PC-3 (cell line): ENCODE measurements around the gene PDHX.
"Not testable (repeated sequence)": the region's sequence is repeated elsewhere in the genome, so short reads cannot be mapped to it uniquely, and the experiment has no call there.

ENCODE experiments used
- EZH2 ChIP-seq: fragments of 300-600 bp; sonication (generic); IDR thresholded peaks from one replicate; pipeline ENCODE4 v1.6.1; 2017; ENCODE audit warnings: antibody characterized with exemption, mild to moderate bottlenecking, low read length; ENCODE audit not compliant: unreplicated experiment
- EZH2phosphoT487 ChIP-seq: fragments of 300-600 bp; sonication (generic); IDR thresholded peaks from 2 replicates; pipeline ENCODE4 v1.6.1; 2018; ENCODE audit warnings: mild to moderate bottlenecking, antibody characterized with exemption, low read length, borderline replicate concordance
- TF ChIP-seq, protein P1 (sequence below): fragments of 300-600 bp; sonication (generic); conservative IDR thresholded peaks from 2 replicates; pipeline ENCODE4 v1.5.1; 2017; ENCODE audit warnings: antibody characterized with exemption, low read depth, mild to moderate bottlenecking, low read length

DNA sequence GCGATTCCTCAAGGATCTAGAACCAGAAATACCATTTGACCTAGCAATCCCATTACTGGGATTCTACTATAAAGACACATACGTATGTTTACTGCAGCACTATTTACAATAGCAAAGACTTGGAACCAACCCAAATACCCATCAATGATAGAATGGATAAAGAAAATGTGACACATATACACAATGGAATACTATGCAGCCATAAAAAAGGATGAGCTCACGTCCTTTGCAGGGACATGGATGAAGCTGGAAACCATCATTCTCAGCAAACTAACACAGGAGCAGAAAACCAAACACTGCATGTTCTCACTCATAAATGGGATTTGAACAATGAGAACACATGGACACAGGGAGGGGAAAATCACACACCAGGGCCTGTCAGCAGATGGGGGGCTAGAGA lies 20.2 kb upstream of the PDHX start:
- TF ChIP-seq, protein P1, sequence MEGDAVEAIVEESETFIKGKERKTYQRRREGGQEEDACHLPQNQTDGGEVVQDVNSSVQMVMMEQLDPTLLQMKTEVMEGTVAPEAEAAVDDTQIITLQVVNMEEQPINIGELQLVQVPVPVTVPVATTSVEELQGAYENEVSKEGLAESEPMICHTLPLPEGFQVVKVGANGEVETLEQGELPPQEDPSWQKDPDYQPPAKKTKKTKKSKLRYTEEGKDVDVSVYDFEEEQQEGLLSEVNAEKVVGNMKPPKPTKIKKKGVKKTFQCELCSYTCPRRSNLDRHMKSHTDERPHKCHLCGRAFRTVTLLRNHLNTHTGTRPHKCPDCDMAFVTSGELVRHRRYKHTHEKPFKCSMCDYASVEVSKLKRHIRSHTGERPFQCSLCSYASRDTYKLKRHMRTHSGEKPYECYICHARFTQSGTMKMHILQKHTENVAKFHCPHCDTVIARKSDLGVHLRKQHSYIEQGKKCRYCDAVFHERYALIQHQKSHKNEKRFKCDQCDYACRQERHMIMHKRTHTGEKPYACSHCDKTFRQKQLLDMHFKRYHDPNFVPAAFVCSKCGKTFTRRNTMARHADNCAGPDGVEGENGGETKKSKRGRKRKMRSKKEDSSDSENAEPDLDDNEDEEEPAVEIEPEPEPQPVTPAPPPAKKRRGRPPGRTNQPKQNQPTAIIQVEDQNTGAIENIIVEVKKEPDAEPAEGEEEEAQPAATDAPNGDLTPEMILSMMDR, result not testable (repeated sequence)
- not testable (repeated sequence) for TF ChIP-seq EZH2phosphoT487, EZH2
